Bronchial epithelial cell (primary cell): ENCODE measurements around the gene LMCD1. TPM values are rescaled to one million over a fixed set of nuclear protein-coding genes. Genes with fewer than 3 reads are reported as not detected.

ENCODE experiments used
- DNase-seq: peaks from one replicate; pipeline ENCODE4 v3.0.0-alpha.2; 2010; ENCODE audit warnings: low read depth
- FAIRE-seq: peaks from 2 replicates; lab custom pipeline; 2011; peaks lifted over from hg19 to GRCh38; lab: Jason Lieb, UNC
- H3K27me3 ChIP-seq: 2 replicates; pipeline ENCODE4 v1.5.1; 2011; ENCODE audit warnings: low read length; ENCODE audit not compliant: control insufficient read depth, insufficient read depth
- H3K36me3 ChIP-seq: 2 replicates; pipeline ENCODE4 v1.5.1; 2011; ENCODE audit warnings: low read length; ENCODE audit not compliant: control insufficient read depth, insufficient read depth
- H3K4me3 ChIP-seq: 2 replicates; pipeline ENCODE4 v1.5.1; 2011; ENCODE audit warnings: mild to moderate bottlenecking, low read depth, low read length, control low read depth
- CTCF ChIP-seq: IDR thresholded peaks from 2 replicates; pipeline ENCODE4 v1.5.1; 2011; ENCODE audit warnings: mild to moderate bottlenecking, moderate library complexity, low read length, control low read depth, inconsistent platforms; ENCODE audit not compliant: insufficient read depth, severe bottlenecking
- total RNA-seq: library from RNA; depleted of rRNA; stranded (reverse); fragments of >200 nt; gene quantifications from 2 replicates; pipeline ENCODE4 v1.2.1, GENCODE V29; 2014

LMCD1 gene
- total RNA-seq, 1 donor from 2014 or later: 2.6 TPM

DNA sequence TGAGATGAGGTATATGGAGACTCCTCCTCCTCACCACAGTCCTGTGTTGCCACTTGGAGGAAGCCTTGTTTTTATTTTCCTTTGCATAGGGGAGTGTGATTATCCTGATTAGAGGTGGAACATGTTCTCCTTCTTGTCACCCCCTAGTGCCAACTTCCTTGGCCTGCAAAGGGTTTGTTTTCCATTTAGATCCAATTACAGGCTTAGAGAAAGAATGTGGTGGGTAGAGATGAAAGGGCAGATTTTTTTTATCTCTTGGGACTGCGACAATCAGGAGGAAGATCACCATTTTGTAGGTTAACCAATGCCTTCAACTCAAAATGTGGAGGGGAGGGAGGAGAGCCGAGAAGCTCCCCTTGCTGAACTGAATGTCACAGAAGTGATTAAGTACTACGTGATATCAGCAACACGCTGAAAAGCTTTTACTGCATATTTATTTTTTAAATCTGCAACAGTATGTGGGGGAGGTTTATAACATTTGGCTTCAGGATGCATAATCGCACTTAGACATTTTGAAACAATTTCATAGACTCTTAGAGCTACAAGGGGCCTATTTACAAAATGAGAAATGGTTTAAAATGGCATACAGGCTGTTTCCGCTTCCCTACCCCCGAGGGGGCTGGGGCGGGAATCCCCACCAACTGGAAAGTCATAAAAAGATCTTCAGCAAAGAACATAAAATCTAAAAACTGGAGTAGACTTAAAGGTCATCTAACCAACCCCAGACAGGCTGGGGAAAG, 2.4 kb downstream of the LMCD1 start:
- FAIRE-seq: no peak
- no peak for TF ChIP-seq CTCF
- H3K4me3 ChIP-seq: no peak overlapping the region
- no peak for DNase-seq
- H3K27me3 ChIP-seq: no peaks in the 10 kb centered on the region
- no peaks in the 10 kb centered on the region for H3K36me3 ChIP-seq

DNA sequence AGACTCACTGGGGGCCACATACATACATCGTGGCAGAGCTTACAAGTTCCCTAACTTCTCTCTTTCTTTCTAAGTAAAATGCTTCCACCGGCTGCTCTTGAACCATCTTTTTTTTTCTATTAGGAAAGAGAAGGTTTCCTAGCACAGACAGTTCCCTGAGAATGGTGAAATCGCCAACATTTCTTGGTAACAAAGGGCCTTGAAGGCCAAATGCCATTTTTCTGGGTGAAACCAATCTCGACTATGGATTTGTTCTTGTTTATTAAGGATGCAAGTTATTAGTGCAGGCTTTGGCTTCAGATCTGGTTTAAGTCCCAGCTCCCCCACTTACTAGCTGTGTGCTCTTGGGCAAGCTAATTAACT, 3.0 kb downstream of the LMCD1 start:
- H3K36me3 ChIP-seq: no peaks in the 10 kb centered on the region
- DNase-seq (no peak), FAIRE-seq (no peak)
- H3K27me3 ChIP-seq: no peaks in the 10 kb centered on the region
- no peak overlapping the region for H3K4me3 ChIP-seq
- TF ChIP-seq CTCF: no peak

- no peaks in the 10 kb centered on the region for H3K36me3 ChIP-seq
- TF ChIP-seq CTCF: no peak
- no peak overlapping the region for H3K4me3 ChIP-seq
- H3K27me3 ChIP-seq: no peaks in the 10 kb centered on the region
- no peak for DNase-seq
- no peak for FAIRE-seq
Observed at GRCh38 chr3:8505621-8506020, 4.0 kb downstream of the LMCD1 start.

- H3K27me3 ChIP-seq: no peaks in the 10 kb centered on the region
- no peak overlapping the region for H3K4me3 ChIP-seq
- TF ChIP-seq CTCF: no peak
- DNase-seq (peak; percentile 53), FAIRE-seq (no peak)
- no peaks in the 10 kb centered on the region for H3K36me3 ChIP-seq
Observed at GRCh38 chr3:8506571-8507061, 5.0 kb downstream of the LMCD1 start.

GRCh38 chr3:8507496-8507895, 5.9 kb downstream of the LMCD1 start:
- TF ChIP-seq CTCF: no peak
- no peak for FAIRE-seq

GRCh38 chr3:8509961-8510360, 8.3 kb downstream of the LMCD1 start:
- Histone ChIP-seq H3K27me3 (no peaks in the 10 kb centered on the region), H3K4me3 (no peak overlapping the region), H3K36me3 (no peaks in the 10 kb centered on the region)
- TF ChIP-seq CTCF: no peak
- DNase-seq (no peak), FAIRE-seq (no peak)

More at GRCh38 chr3:8507496-8507895, 5.9 kb downstream of the LMCD1 start:
- Histone ChIP-seq H3K27me3 (no peaks in the 10 kb centered on the region), H3K36me3 (no peaks in the 10 kb centered on the region), H3K4me3 (no peak overlapping the region)
- DNase-seq: no peak
